Tibial nerve (tissue), 4 donors: ENCODE results near the gene FOXK2. TPM values are rescaled to one million over a fixed set of nuclear protein-coding genes. Genes with fewer than 3 reads are reported as not detected.

Source experiments
- DNase-seq, 2 donors: peaks; one replicate each; pipeline ENCODE4 v3.0.0-alpha.2; 2019; ENCODE audit warnings: low spot score in 2 of 2
- H3K27ac ChIP-seq, 4 donors: fragments of 200-600 bp; sonication (generic) in 3 of 4; one replicate each; pipeline ENCODE4 v1.5.1; 2017 to 2019; ENCODE audit warnings: mild to moderate bottlenecking in 1 of 4
- H3K27me3 ChIP-seq, 2 donors: fragments of 200-600 bp; sonication (generic) in 1 of 2; one replicate each; pipeline versions ENCODE4 v1.5.1 to v1.6.0; 2017 to 2019
- H3K36me3 ChIP-seq, 3 donors: fragments of 200-600 bp; sonication (generic); one replicate each; pipeline ENCODE4 v1.5.1; 2018 to 2019
- H3K4me1 ChIP-seq, 4 donors: fragments of 200-600 bp; sonication (generic) in 3 of 4; one replicate each; pipeline ENCODE4 v1.5.1; 2017 to 2019
- H3K4me3 ChIP-seq, 4 donors: fragments of 200-600 bp; sonication (generic) in 3 of 4; one replicate each; pipeline ENCODE4 v1.5.1; 2017 to 2019; ENCODE audit warnings: mild to moderate bottlenecking in 1 of 4, moderate library complexity in 1 of 4
- H3K9me3 ChIP-seq, 4 donors: fragments of 200-600 bp; sonication (generic) in 3 of 4; one replicate each; pipeline ENCODE4 v1.5.1; 2017 to 2019
- CTCF ChIP-seq, 5 experiments: fragments of 200-600 bp in 3 of 5; fragments of 450-650 bp in 2 of 5; sonication (generic) in 3 of 5; IDR thresholded peaks; one replicate each; pipeline ENCODE4 v1.5.1; 2016 to 2019; ENCODE audit warnings: antibody characterized with exemption in 5 of 5, mild to moderate bottlenecking in 3 of 5, moderate library complexity in 2 of 5
- EP300 ChIP-seq, 2 donors: sonication (generic); formaldehyde crosslinking; IDR thresholded peaks; one replicate each; pipeline ENCODE4 v1.6.1; 2017; ENCODE audit warnings: antibody characterized with exemption in 2 of 2, mild to moderate bottlenecking in 1 of 2
- POLR2A ChIP-seq, 2 donors: fragments of 450-650 bp; IDR thresholded peaks; one replicate each; pipeline ENCODE4 v1.6.1; 2017; ENCODE audit warnings: antibody characterized with exemption in 2 of 2, mild to moderate bottlenecking in 2 of 2, moderate library complexity in 2 of 2
- WGBS, 2 donors: methylation state at CpG; one replicate each; pipeline ENCODE4 v1.1.5; 2018; 5-methylcytosine and 5-hydroxymethylcytosine counted together
- total RNA-seq, 4 donors: library from RNA; depleted of rRNA; stranded (reverse); fragments of >200 nt; gene quantifications; one replicate each; pipeline ENCODE4 v1.1.0, GENCODE V29; 2016

FOXK2 gene
- total RNA-seq, 4 donors from 2014 or later, result 29.6 to 65.4 (median 33.3) TPM

- Histone ChIP-seq H3K27ac (peak overlapping the region; percentile 86 to 98 (median 92)), H3K36me3 (peaks cover 0 to 47% (median 0%) of the 10 kb centered on the region in 3 donors), H3K4me1 (peaks cover 0 to 47% (median 36%) of the 10 kb centered on the region in 4 donors), H3K9me3 (no peaks in the 10 kb centered on the region), H3K4me3 (peak overlapping the region in 3 of 4 donors; percentile 52 to 74 (median 69)), H3K27me3 (no peaks in the 10 kb centered on the region)
- WGBS, 2 donors, result 33 to 45% methylated on average over 9 of the region's 9 CpGs
- no peak for TF ChIP-seq POLR2A (IDR thresholded peaks at IDR 0.05)
- TF ChIP-seq CTCF (IDR thresholded peaks at IDR 0.05), result no peak
- TF ChIP-seq EP300 (IDR thresholded peaks at IDR 0.05), result no peak
- DNase-seq, result no peak
These were observed 72.8 kb downstream of the FOXK2 start for GRCh38 chr17:82592289-82592766.

- H3K4me1 ChIP-seq, result peaks cover 0 to 47% (median 36%) of the 10 kb centered on the region in 4 donors
- H3K27ac ChIP-seq, result peak overlapping the region; percentile 86 to 98 (median 92)
- WGBS, 2 donors, result 8 to 9% methylated on average over 22 to 29 of the region's 29 CpGs
- DNase-seq, result peak in 1 of 2 donors; percentile 68
- H3K9me3 ChIP-seq, result no peaks in the 10 kb centered on the region
- peaks cover 0 to 46% (median 0%) of the 10 kb centered on the region in 3 donors for H3K36me3 ChIP-seq
- no peaks in the 10 kb centered on the region for H3K27me3 ChIP-seq
- H3K4me3 ChIP-seq, result peak overlapping the region; percentile 47 to 74 (median 60)
- TF ChIP-seq CTCF (IDR thresholded peaks at IDR 0.05) (no peak), POLR2A (IDR thresholded peaks at IDR 0.05) (peak in 1 of 2 donors; percentile 11), EP300 (IDR thresholded peaks at IDR 0.05) (peak; percentile 29 to 68)
These were observed 73.4 kb downstream of the FOXK2 start for GRCh38 chr17:82592767-82593589.

DNA sequence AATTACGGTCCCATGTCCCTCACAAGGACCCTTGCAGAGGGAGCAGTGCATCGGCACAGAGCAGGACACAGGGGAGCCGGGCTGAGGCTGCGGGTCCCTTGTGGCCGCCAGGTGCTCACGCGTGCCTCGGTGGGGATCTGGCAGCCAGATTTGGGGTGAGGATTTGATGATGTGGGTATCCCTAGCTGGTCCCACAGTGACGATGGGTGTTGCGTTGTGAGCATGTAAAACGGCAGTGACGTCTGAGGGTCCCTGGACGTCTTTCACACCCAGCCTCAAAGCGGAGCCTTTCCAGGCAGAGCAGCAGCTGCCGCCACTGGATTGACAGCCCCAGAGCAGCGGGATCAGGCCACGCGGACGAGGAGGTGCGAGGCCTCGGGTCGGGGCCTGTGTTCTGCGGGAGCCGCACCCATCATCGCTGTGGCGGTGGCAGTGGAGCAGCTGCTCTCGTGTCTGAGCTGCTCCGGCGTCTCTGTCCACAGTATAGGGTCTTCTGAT lies 74.1 kb downstream of the FOXK2 start:
- TF ChIP-seq EP300 (IDR thresholded peaks at IDR 0.05) (no peak), POLR2A (IDR thresholded peaks at IDR 0.05) (no peak), CTCF (IDR thresholded peaks at IDR 0.05) (no peak)
- WGBS, 2 donors, result 11 to 41% methylated on average over 5 to 29 of the region's 29 CpGs
- H3K4me1 ChIP-seq, result peaks cover 0 to 47% (median 36%) of the 10 kb centered on the region in 4 donors

GRCh38 chr17:82594571-82594970 lies 75.0 kb downstream of the FOXK2 start:
- TF ChIP-seq POLR2A (IDR thresholded peaks at IDR 0.05) (no peak), CTCF (IDR thresholded peaks at IDR 0.05) (no peak), EP300 (IDR thresholded peaks at IDR 0.05) (no peak)
- peaks cover 0 to 47% (median 36%) of the 10 kb centered on the region in 4 donors for H3K4me1 ChIP-seq
- no peak overlapping the region for H3K27ac ChIP-seq
- no peak overlapping the region for H3K4me3 ChIP-seq
- WGBS, 2 donors, result 88 to 95% methylated on average over 11 of the region's 11 CpGs
- no peak for DNase-seq
- H3K27me3 ChIP-seq, result no peaks in the 10 kb centered on the region
- H3K36me3 ChIP-seq, result peaks cover 0 to 49% (median under 1%) of the 10 kb centered on the region in 3 donors
- no peaks in the 10 kb centered on the region for H3K9me3 ChIP-seq

More for the DNA sequence above, 74.1 kb downstream of the FOXK2 start:
- DNase-seq, result no peak
- H3K27ac ChIP-seq, result peak overlapping the region; percentile 86 to 98 (median 92)
- H3K36me3 ChIP-seq, result peaks cover 0 to 47% (median 0%) of the 10 kb centered on the region in 3 donors
- H3K4me3 ChIP-seq, result peak overlapping the region; percentile 47 to 74 (median 60)
- H3K9me3 ChIP-seq, result no peaks in the 10 kb centered on the region
- H3K27me3 ChIP-seq, result no peaks in the 10 kb centered on the region

DNA sequence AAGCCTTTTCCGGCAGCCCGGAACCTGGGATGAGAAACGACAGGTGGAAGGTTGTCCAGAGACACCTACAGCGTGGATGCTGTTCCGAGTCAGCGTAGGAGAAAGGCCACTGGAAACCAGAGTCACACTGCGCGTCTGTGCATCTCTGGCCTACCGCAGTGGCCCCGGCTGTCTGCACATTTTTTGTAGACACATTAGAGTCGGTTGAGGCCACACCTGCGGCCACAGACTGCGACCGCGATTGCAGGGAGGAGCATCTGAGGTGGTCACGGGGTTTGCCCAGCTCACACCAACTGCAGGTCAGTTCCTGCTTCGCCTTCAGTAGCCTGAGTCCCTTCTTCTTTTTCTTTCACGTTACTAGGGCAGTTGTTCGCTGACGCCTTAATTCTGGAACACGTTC lies 76.4 kb downstream of the FOXK2 start:
- no peak for DNase-seq
- Histone ChIP-seq H3K4me1 (peaks cover 0 to 38% (median 34%) of the 10 kb centered on the region in 4 donors), H3K4me3 (no peak overlapping the region), H3K27ac (no peak overlapping the region), H3K9me3 (no peaks in the 10 kb centered on the region), H3K36me3 (peaks cover 0 to 58% (median 5%) of the 10 kb centered on the region in 3 donors), H3K27me3 (no peaks in the 10 kb centered on the region)
- 90 to 92% methylated on average over 21 of the region's 21 CpGs for WGBS, 2 donors
- TF ChIP-seq CTCF (IDR thresholded peaks at IDR 0.05) (no peak), EP300 (IDR thresholded peaks at IDR 0.05) (no peak), POLR2A (IDR thresholded peaks at IDR 0.05) (no peak)
